HG02623 (cell line): ENCODE data around the gene KDM8.

ENCODE experiments used
- ATAC-seq: cut with Tn5 transposase; IDR thresholded peaks from one replicate; pipeline ENCODE4 v1.9.1; 2021; ENCODE audit warnings: moderate library complexity; ENCODE audit not compliant: unreplicated experiment

KDM8 gene

GRCh38 chr16:27214084-27214961 is 11.0 kb downstream of the KDM8 start:
- no peak for ATAC-seq

GRCh38 chr16:27215660-27216059 is 12.3 kb downstream of the KDM8 start:
- ATAC-seq, result no peak

- no peak for ATAC-seq
Observed at GRCh38 chr16:27216297-27216885, 13.1 kb downstream of the KDM8 start.

- no peak for ATAC-seq
Observed at GRCh38 chr16:27217256-27217655, 13.9 kb downstream of the KDM8 start.

- ATAC-seq, result no peak
Observed at GRCh38 chr16:27218756-27219155, 15.4 kb downstream of the KDM8 start.

GRCh38 chr16:27219161-27219560 is 15.8 kb downstream of the KDM8 start:
- ATAC-seq, result no peak

- no peak for ATAC-seq
Observed at GRCh38 chr16:27220120-27220519, 16.8 kb downstream of the KDM8 start.

- no peak for ATAC-seq
Observed at GRCh38 chr16:27220527-27220926, 17.2 kb downstream of the KDM8 start.

- ATAC-seq, result no peak
Observed at GRCh38 chr16:27220991-27221390, 17.7 kb downstream of the KDM8 start.

- ATAC-seq, result no peak
Observed at GRCh38 chr16:27221576-27222248, 18.4 kb downstream of the KDM8 start.

GRCh38 chr16:27222249-27223225 is 19.2 kb downstream of the KDM8 start:
- no peak for ATAC-seq

- ATAC-seq, result no peak
Observed at GRCh38 chr16:27223226-27223610, 19.9 kb downstream of the KDM8 start.

GRCh38 chr16:27223701-27224100 is 20.4 kb downstream of the KDM8 start:
- no peak for ATAC-seq

- ATAC-seq, result no peak
Observed at GRCh38 chr16:27224271-27224737, 21.0 kb downstream of the KDM8 start.

- no peak for ATAC-seq
Observed at GRCh38 chr16:27224741-27225300, 21.5 kb downstream of the KDM8 start.

- ATAC-seq, result no peak
Observed at GRCh38 chr16:27225536-27226360, 22.4 kb downstream of the KDM8 start.

GRCh38 chr16:27226476-27226875 is 23.1 kb downstream of the KDM8 start:
- no peak for ATAC-seq

- no peak for ATAC-seq
Observed at GRCh38 chr16:27226976-27227705, 23.8 kb downstream of the KDM8 start.

- ATAC-seq, result no peak
Observed at GRCh38 chr16:27228045-27228444, 24.7 kb downstream of the KDM8 start.
